Ishikawa (cell line): ENCODE results near the gene GRID1.
A peak's percentile ranks its signal among the peaks of the same experiment; 100 is the strongest.

Experiments
- CEBPB ChIP-seq: IDR thresholded peaks from 2 replicates; pipeline ENCODE4 v1.6.1; 2012
- CREB1 ChIP-seq: IDR thresholded peaks from 2 replicates; pipeline ENCODE4 v1.6.1; 2012; ENCODE audit warnings: low read depth
- EGR1 ChIP-seq: IDR thresholded peaks from 2 replicates; pipeline ENCODE4 v1.6.1; 2012
- EP300 ChIP-seq: IDR thresholded peaks from 2 replicates; pipeline ENCODE4 v1.6.1; 2012; ENCODE audit warnings: borderline replicate concordance
- FOXM1 ChIP-seq: IDR thresholded peaks from 2 replicates; pipeline ENCODE4 v1.6.1; 2012; ENCODE audit warnings: low read depth, borderline replicate concordance
- NFIC ChIP-seq: IDR thresholded peaks from 2 replicates; pipeline ENCODE4 v1.6.1; 2012
- RAD21 ChIP-seq: IDR thresholded peaks from 2 replicates; pipeline ENCODE4 v1.6.1; 2012; ENCODE audit warnings: low read depth
- REST ChIP-seq: IDR thresholded peaks from 2 replicates; pipeline ENCODE4 v1.6.1; 2012; ENCODE audit warnings: low read depth, mild to moderate bottlenecking
- TAF1 ChIP-seq: IDR thresholded peaks from 2 replicates; pipeline ENCODE4 v1.6.1; 2012; ENCODE audit warnings: low read depth, mild to moderate bottlenecking
- TCF12 ChIP-seq: IDR thresholded peaks from 2 replicates; pipeline ENCODE4 v1.6.1; 2012; ENCODE audit warnings: low read depth
- TEAD4 ChIP-seq: IDR thresholded peaks from 2 replicates; pipeline ENCODE4 v1.6.1; 2012
- USF1 ChIP-seq: IDR thresholded peaks from 2 replicates; pipeline ENCODE4 v1.6.1; 2012
- YY1 ChIP-seq: IDR thresholded peaks from 2 replicates; pipeline ENCODE4 v1.6.1; 2012; ENCODE audit warnings: low read depth
- ZBTB7A ChIP-seq: IDR thresholded peaks from 2 replicates; pipeline ENCODE4 v1.6.1; 2012; ENCODE audit warnings: low read depth
- TF ChIP-seq, protein P1 (sequence below): IDR thresholded peaks from 2 replicates; pipeline ENCODE4 v1.6.1; 2012

Gene GRID1

GRCh38 chr10:86167121-86167761 lies 199.4 kb downstream of the GRID1 start:
- TF ChIP-seq YY1 = no peak
- TF ChIP-seq EP300 = no peak
- TF ChIP-seq EGR1 = no peak
- TF ChIP-seq CEBPB = no peak
- TF ChIP-seq ZBTB7A = no peak
- no peak for TF ChIP-seq TEAD4
- no peak for TF ChIP-seq TAF1
- no peak for TF ChIP-seq FOXM1
- no peak for TF ChIP-seq REST
- TF ChIP-seq USF1 = no peak
- no peak for TF ChIP-seq NFIC
- no peak for TF ChIP-seq TCF12
- TF ChIP-seq, protein P1, sequence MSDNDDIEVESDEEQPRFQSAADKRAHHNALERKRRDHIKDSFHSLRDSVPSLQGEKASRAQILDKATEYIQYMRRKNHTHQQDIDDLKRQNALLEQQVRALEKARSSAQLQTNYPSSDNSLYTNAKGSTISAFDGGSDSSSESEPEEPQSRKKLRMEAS = no peak
- no peak for TF ChIP-seq RAD21
- TF ChIP-seq CREB1 = no peak

- TF ChIP-seq CEBPB = no peak
- TF ChIP-seq RAD21 = no peak
Measured at GRCh38 chr10:86165666-86166065, 200.9 kb downstream of the GRID1 start.

DNA sequence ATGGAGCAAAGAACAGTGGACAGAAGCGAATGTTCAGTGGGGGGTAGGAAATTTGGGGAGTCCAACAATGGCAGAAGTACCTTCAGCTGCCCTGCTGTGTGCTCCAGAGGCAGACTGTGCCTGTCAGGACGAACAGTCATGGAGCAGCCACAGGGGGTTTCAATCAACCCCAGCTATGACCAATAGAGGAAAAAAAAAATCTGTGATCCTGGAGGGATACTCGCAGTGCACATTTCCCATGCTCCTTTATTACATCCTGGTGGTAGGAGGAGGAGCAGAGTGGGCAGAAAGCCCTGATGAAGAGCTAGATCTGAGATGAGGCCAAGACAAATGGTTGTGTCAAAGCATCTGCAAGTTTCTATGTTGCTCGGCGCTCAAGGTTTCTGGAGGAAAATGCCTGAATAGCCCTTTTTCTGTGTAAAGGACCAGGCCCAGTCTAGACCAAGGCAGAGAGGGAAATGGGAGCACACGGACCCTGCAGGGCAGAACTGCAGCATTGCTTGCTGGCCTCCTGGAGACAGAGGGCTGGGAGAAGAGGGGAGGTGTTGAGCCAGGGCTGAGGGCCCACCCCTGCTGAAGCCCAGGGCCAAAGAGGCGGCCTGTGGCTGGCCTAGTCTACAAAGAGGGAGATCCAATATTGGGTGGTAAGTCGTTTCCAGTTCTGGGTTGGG lies 201.5 kb downstream of the GRID1 start:
- TF ChIP-seq EGR1 (no peak), YY1 (no peak), EP300 (no peak), TCF12 (no peak), REST (no peak), USF1 (no peak), RAD21 (no peak)
- TF ChIP-seq, protein P1 = no peak

DNA sequence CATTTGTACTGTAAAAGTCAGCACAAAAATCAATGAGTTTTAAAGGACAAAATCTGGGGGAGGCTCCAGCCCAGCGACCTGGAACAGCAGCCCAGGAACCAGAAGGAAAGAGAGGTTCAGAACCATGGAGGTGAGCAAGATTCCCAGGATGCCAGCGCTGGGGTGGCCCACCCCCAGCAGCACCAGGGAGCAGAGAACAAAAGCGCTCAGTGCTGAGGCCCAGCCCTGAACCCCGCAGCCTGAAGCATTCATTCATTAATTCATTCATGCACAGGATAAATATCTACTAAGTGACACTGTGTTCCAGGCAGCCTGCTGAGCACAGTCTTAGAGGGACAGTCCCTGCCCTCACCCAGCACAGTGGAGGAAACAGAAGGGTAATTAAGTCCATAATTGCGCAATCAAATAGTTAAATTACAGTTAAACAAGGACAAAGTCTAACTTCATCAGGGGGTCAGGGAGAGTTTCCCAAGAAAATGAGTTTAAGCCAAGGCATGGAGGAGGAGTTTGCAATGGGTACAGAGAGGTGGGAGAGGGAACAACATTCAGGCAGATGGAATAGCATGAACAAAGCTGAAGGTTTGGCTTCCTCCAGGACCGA lies 202.3 kb downstream of the GRID1 start:
- TF ChIP-seq REST = no peak
- TF ChIP-seq TAF1 = no peak
- TF ChIP-seq CEBPB = peak; percentile 88
- TF ChIP-seq USF1 = no peak
